ENCODE measurements around the gene DCTN2. TPM values are rescaled to one million over a fixed set of nuclear protein-coding genes. Genes with fewer than 3 reads are reported as not detected.
"Not testable (repeated sequence)": the region's sequence is repeated elsewhere in the genome, so short reads cannot be mapped to it uniquely, and the experiment has no call there.

The DCTN2 gene
- total RNA-seq: 10 to 100 TPM; 72.3 to 84.3 (median 74.6) TPM

DNA sequence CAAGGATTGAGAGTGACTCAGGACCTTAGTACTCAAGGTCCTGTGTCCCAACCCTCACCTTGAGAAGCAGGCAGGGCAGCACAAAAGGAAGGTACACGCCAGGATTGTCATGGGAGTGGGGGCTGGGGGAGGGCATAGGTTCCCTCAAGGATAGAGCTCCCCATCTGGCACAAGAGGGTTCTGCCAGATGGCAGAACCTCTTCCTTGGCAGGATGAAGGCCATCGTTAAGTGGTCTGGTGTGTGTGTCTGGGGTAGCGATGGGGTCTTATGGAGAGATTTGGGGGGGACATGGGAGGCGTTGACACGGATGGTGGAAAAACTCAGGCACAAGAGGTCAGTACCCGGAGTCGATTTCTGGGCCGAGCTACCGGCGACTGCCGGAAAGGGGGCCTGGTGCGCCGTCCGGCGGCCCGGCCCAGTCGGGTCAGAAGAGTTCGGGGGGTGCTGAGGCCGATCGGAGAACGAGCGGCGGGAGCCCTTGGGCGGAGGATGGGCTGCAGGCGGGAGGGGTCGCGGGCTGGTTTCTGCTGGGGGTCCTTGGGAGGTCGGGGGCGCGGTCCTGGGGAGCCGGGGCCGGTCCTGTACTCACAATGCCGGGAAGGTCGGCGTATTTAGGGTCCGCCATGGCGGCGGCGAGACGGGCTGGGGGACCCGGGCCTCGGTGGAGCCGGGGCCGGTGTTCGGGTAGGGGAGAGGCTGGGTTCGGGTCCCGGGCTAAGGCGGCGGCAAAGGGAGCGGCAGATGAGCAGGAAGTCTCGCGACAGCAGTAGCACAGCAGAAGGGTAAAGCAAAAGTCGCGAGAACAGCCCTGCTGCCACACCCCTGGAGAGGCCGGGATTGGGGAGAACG lies at the start of gene DCTN2:
TSS of gene DCTN2 (minus strand) at position 755 of the 850 bp plus-strand sequence. CDS start at position 626, 129 bp downstream.
- peaks cover 9% of the 10 kb centered on the region for H3K36me3 Mint-ChIP-seq (ENCODE audit: insufficient read depth)
- peaks cover 7% of the 10 kb centered on the region for H3K27me3 Mint-ChIP-seq (ENCODE audit: low read depth)
- H3K4me1 Mint-ChIP-seq (ENCODE audit: low read depth): peaks cover 35% of the 10 kb centered on the region
- H3K4me3 Mint-ChIP-seq: peak within 1 kb of the TSS; percentile 100
- peak; percentile 90 for DNase-seq
- no peaks in the 10 kb centered on the region for H3K9me3 Mint-ChIP-seq
- peak; percentile 94 to 96 for ATAC-seq

DNA sequence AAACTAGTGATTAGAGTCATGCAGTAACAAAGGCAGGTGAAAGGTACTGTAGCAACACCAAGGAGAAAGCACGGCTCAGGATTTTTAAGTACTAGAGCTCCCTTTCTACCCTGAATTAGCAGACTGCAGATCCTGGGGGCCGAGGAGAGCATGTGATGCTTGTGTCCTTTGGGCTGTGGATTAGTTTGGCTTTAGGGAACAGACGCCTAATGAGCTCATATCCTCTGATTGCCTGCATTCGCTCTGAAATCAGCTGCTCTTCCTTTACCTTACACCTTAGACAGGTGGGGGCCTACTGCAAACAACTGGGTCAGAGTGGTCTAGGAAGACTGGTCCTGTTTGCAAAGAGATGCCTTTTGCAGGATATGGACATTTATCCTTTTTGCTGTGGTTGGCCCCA lies 46.2 kb upstream of the DCTN2 start:
- no peaks in the 10 kb centered on the region for H3K9me3 Mint-ChIP-seq
- H3K36me3 Mint-ChIP-seq (ENCODE audit: insufficient read depth): peaks cover 21% of the 10 kb centered on the region
- H3K4me1 Mint-ChIP-seq (ENCODE audit: low read depth): peaks cover 25% of the 10 kb centered on the region
- H3K4me3 Mint-ChIP-seq: no peak overlapping the region
- DNase-seq (no peak), ATAC-seq (no peak)
- no peaks in the 10 kb centered on the region for H3K27me3 Mint-ChIP-seq (ENCODE audit: low read depth)

DNA sequence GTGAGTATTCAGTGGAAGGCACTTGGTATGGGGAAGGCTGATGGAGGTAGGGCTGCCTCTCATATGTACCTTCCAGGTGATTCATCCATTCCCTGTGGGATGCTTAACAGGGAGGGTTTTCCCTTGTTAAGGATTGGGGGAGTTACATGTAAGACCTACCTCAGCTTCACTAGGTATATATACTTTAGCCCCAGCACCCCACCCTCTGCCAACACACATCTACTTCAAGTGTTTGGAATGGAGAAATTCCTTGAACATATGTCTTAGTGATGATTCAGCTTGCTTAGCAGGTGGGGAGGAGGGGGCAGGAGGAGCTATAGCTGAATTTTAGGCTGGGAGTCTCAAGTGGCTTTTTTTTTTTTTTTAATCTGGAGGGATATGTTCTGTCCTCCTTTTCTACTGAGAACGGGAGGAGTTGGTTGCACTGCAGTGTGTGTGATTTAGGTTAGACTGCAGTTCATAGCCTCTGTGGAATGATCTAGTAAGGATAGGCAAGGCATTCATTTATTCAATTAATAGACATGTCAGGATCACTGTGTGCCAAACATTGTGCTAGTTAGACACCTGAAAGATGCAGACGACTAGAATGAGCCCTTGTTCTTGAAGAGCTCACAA lies 45.7 kb upstream of the DCTN2 start:
- H3K9me3 Mint-ChIP-seq: no peaks in the 10 kb centered on the region
- H3K36me3 Mint-ChIP-seq (ENCODE audit: insufficient read depth): peaks cover 19% of the 10 kb centered on the region
- peaks cover 25% of the 10 kb centered on the region for H3K4me1 Mint-ChIP-seq (ENCODE audit: low read depth)
- ATAC-seq (no peak), DNase-seq (no peak)
- no peaks in the 10 kb centered on the region for H3K27me3 Mint-ChIP-seq (ENCODE audit: low read depth)
- peak overlapping the region; percentile 89 for H3K4me3 Mint-ChIP-seq

DNA sequence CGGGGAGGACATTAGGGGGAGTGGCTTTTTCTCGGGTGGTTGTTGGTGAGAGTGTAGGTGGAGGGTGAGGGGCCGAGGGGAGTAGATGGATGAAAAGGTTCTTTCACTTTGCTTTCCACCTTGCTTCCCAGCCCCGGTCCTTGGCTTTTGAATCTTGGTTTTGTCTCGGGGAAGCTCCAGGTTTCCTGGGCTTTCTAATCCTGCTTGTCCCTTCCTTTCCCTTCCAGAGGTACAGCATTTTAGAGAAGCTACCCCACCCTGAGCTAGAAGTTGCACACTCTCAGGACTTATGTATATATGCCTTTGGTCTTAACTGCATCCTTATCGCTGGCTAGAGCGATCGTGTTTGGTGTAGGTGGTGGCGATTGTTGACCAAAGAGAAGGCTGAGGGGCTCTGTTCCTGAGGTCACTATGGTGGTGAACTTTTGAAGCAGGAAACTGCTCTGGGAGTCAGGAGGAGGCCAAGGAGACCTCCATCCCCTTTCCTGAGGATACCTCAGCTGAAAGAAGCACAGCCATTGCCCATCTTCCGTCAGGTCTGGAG lies 44.9 kb upstream of the DCTN2 start:
- ATAC-seq (no peak), DNase-seq (no peak)
- Mint-ChIP-seq H3K4me1 (ENCODE audit: low read depth) (peaks cover 25% of the 10 kb centered on the region), H3K36me3 (ENCODE audit: insufficient read depth) (peaks cover 13% of the 10 kb centered on the region), H3K9me3 (no peaks in the 10 kb centered on the region), H3K27me3 (ENCODE audit: low read depth) (no peaks in the 10 kb centered on the region), H3K4me3 (peak overlapping the region; percentile 89)

DNA sequence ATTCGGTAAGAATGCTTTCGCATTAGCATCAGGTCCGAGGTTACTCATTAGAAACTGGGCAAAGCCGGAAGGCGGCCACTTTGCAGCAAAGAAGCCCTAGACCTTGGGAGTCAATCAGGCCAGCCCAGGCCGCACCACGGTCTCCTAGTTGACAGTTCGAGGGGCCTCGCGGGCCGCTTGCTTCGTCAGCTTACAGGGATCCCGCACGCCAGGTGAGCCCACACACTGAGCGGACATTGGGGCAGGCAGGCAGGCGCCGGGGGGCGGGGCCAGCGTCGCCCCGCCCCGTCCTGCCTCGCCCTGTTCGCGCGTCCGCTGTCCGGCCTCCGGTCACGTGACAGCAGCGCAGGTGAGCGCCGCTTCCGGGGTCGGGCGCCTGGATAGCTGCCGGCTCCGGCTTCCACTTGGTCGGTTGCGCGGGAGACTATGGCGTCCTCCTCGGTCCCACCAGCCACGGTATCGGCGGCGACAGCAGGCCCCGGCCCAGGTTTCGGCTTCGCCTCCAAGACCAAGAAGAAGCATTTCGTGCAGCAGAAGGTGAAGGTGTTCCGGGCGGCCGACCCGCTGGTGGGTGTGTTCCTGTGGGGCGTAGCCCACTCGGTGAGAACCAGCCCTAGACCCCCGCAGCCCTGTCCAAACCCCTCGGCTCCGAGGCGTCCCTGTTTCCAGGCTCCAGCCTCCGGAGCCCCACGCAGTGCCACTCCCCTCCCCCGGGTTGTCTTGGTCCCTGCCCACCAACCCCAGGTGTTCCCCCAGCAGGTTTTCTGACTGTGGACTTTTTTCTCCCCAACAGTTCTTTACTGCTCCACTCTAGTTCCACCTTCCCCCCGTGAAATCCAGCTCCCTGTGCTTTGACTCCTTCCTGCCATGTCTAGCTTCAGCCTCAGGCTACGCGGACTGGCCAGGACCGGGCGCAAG lies 44.1 kb upstream of the DCTN2 start, which contains the start of gene PIP4K2C:
TSS of gene PIP4K2C (plus strand) at position 329 of the 918 bp plus-strand sequence. CDS start at position 427, 98 bp downstream.
- peak; percentile 64 for DNase-seq
- Mint-ChIP-seq H3K4me3 (peak within 1 kb of the TSS; percentile 89), H3K9me3 (no peaks in the 10 kb centered on the region), H3K36me3 (ENCODE audit: insufficient read depth) (peaks cover 10% of the 10 kb centered on the region), H3K4me1 (ENCODE audit: low read depth) (peaks cover 25% of the 10 kb centered on the region), H3K27me3 (ENCODE audit: low read depth) (no peaks in the 10 kb centered on the region)
- peak; percentile 95 to 96 for ATAC-seq

DNA sequence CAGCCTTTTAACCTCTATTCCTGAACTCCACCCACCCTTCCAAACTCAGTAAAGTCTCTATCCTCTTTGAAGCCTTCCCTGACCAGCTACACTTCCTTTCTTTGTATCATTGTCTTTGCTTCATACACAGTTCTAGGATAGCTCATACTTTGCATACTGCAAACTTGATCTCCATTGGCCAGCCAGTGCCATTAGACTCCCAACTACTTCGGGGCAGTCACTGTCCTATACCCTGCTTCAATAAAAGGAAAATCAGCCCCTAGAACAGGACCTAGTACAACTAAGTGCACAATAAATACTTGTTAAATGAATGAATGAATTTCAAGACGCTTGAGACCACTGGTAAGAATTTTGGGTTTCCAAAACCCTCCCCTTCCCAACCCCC lies 43.5 kb upstream of the DCTN2 start:
- peaks cover 25% of the 10 kb centered on the region for H3K4me1 Mint-ChIP-seq (ENCODE audit: low read depth)
- H3K9me3 Mint-ChIP-seq: no peaks in the 10 kb centered on the region
- H3K27me3 Mint-ChIP-seq (ENCODE audit: low read depth): no peaks in the 10 kb centered on the region
- H3K4me3 Mint-ChIP-seq: peak overlapping the region; percentile 89
- DNase-seq (no peak), ATAC-seq (no peak)
- peaks cover 7% of the 10 kb centered on the region for H3K36me3 Mint-ChIP-seq (ENCODE audit: insufficient read depth)

DNA sequence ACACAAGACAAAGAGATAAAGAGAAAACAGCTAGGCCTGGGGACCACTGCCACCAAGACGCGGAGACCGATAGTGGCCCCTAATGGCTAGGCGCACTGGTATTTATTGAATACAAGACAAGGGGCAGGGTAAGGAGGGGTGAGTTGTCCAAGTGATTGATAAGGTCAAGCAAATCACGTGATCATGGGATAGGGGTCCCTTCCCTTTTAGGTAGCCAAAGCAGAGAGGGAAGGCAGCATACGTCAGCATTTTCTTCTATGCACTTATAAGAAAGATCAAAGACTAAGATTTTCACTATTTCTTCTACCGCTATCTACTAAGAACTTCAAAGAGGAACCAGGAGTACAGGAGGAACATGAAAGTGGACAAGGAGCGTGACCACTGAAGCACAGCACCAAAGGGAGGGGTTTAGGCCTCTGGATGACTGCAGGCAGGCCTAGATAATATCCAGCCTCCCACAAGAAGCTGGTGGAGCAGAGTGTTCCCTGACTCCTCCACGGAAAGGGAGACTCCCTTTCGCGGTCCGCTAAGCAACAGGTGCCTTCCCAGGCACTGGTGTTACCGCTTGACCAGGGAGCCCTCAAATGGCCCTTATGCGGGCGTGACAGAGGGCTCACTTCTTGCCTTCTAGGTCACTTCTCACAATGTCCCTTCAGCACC lies 42.1 kb upstream of the DCTN2 start:
- H3K4me3 Mint-ChIP-seq: not testable (repeated sequence)

DNA sequence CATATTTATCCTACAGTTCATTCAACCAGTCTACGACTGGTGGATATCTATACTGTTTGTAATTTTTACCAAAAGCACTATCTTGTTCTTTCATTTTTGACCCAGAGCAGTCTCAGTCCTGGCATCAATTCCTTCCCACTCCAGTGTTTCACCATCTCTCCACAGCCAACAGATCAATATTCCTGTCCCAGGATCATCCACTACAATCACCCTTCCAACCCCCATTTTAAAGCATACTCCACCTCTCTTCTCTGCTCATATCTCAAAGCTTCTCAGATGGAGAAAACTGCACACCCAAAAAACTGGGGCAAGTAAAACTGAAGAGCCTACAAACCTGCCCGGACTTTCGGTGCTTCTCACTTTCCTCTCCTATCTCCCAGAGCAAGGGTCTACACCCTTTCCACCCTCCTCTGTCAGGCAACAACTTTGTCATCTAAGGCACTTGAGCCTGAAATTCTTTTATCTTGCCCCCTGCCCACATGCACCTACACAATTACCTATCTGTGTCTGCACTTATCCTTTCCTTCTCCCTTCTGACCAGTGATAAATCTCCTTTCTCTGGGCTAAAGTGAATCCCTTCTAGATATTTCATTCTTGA lies 39.9 kb upstream of the DCTN2 start:
- ATAC-seq (no peak), DNase-seq (no peak)
- Mint-ChIP-seq H3K27me3 (ENCODE audit: low read depth) (peaks cover 12% of the 10 kb centered on the region), H3K36me3 (ENCODE audit: insufficient read depth) (no peaks in the 10 kb centered on the region), H3K9me3 (no peaks in the 10 kb centered on the region), H3K4me1 (ENCODE audit: low read depth) (peaks cover 14% of the 10 kb centered on the region), H3K4me3 (no peak overlapping the region)

More for the DNA sequence above, 42.1 kb upstream of the DCTN2 start:
- peaks cover 25% of the 10 kb centered on the region for H3K4me1 Mint-ChIP-seq (ENCODE audit: low read depth)
- DNase-seq; H3K27me3 Mint-ChIP-seq (ENCODE audit: low read depth); ATAC-seq; H3K9me3 Mint-ChIP-seq; H3K36me3 Mint-ChIP-seq (ENCODE audit: insufficient read depth): not testable (repeated sequence)

DNA sequence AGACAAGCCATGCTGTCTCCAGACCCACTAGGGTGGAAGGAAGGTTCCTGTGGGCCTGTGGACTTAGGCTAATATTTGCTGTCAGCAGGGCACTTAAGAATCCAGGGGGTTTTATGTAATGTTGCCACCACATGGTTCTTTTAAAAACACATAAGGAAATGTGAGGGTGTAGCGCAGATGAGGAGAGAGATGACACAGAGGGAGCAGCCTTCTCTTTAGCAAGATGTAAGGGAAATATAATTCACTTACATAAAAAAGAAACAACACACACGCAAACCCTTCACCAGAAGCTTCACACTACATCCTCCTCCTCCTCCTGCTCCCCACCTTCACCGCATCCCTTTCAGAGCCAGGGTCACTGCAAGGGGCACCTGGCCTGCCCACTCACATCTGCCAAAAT lies 39.1 kb upstream of the DCTN2 start:
- H3K27me3 Mint-ChIP-seq (ENCODE audit: low read depth): peaks cover 12% of the 10 kb centered on the region
- H3K4me1 Mint-ChIP-seq (ENCODE audit: low read depth): peaks cover 9% of the 10 kb centered on the region
- H3K4me3 Mint-ChIP-seq: no peak overlapping the region
- DNase-seq (no peak), ATAC-seq (no peak)
- no peaks in the 10 kb centered on the region for H3K36me3 Mint-ChIP-seq (ENCODE audit: insufficient read depth)
- no peaks in the 10 kb centered on the region for H3K9me3 Mint-ChIP-seq

DNA sequence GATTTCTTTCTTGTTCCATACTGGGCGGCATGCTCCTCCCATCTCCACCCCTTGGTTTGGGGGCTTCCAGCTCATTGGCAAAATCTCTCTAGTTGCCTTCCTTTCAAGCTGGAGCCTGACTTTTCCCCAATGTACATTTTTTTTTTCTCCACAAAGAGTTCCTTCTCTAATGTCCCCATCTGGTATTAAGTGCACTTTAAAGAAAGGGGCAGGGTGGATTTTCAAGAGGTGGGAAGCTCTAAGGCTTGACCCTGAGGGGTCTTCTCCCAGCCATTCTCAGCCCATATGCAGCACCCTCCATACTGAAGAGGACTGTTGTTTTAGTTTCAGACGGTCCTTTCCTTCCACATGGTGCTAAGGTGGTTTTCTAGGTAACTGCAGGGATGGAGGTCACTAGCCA lies 38.2 kb upstream of the DCTN2 start:
- Mint-ChIP-seq H3K36me3 (ENCODE audit: insufficient read depth) (no peaks in the 10 kb centered on the region), H3K27me3 (ENCODE audit: low read depth) (peaks cover 12% of the 10 kb centered on the region), H3K9me3 (no peaks in the 10 kb centered on the region), H3K4me1 (ENCODE audit: low read depth) (peaks cover 3% of the 10 kb centered on the region), H3K4me3 (no peak overlapping the region)
- ATAC-seq (no peak), DNase-seq (no peak)

DNA sequence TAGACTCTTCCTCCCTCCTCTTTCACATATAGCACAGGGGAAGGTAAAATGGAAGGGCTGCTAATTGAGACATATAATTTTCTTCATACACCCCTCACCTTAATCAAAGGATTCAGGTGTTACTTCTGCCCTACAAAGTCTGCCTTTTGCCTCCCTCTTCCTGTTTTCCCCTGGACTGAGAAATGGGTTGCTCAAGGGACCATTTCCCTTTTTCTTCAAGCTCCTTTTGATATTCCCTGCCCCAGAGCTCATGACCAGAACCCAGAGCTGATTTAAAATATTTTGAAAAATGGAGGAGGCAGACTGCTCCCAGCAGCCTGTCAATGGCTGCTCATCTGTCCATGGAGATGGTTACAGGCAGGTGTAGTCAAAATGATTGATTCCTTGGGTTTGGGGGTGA lies 37.7 kb upstream of the DCTN2 start:
- Mint-ChIP-seq H3K27me3 (ENCODE audit: low read depth) (peaks cover 12% of the 10 kb centered on the region), H3K4me3 (no peak overlapping the region), H3K36me3 (ENCODE audit: insufficient read depth) (no peaks in the 10 kb centered on the region), H3K4me1 (ENCODE audit: low read depth) (peaks cover 3% of the 10 kb centered on the region), H3K9me3 (no peaks in the 10 kb centered on the region)
- no peak for DNase-seq
- ATAC-seq: no peak

DNA sequence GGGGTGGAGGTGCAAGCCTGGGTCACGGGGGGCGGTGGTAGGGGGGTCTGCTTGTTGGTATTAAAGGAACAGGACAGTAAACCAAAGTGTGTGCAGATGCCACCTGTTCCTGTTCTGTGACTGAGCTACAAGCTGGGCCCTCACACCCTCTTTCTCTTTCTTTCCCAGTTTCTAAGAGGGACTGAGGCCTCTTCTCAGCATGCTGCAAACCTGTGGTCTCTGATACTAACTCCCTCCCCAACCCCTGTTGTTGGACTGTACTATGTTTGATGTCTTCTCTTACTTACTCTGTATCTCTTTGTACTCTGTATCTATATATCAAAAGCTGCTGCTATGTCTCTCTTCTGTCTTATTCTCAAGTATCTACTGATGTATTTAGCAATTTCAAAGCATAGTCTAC lies 37.1 kb upstream of the DCTN2 start:
- DNase-seq: no peak
- Mint-ChIP-seq H3K9me3 (no peaks in the 10 kb centered on the region), H3K27me3 (ENCODE audit: low read depth) (peaks cover 12% of the 10 kb centered on the region), H3K36me3 (ENCODE audit: insufficient read depth) (no peaks in the 10 kb centered on the region), H3K4me3 (no peak overlapping the region), H3K4me1 (ENCODE audit: low read depth) (peaks cover 3% of the 10 kb centered on the region)
- no peak for ATAC-seq
